Measurements from ENCODE around the gene DOCK4.

The DOCK4 gene

GRCh38 chr7:112076324-112076723 lies 129.9 kb downstream of the DOCK4 start:
- H3K36me3 Mint-ChIP-seq (ENCODE audit: insufficient read depth): no peaks in the 10 kb centered on the region
- peaks cover 6% of the 10 kb centered on the region for H3K9me3 Mint-ChIP-seq
- H3K4me3 Mint-ChIP-seq: no peak overlapping the region
- no peak overlapping the region for H3K27ac Mint-ChIP-seq (ENCODE audit: low read depth)
- ATAC-seq (replicated peaks; ENCODE audit: extremely low read depth, poor library complexity, severe bottlenecking) (no peak), DNase-seq (ENCODE audit: low spot score in 2 of 2) (no peak)
- no peaks in the 10 kb centered on the region for H3K4me1 Mint-ChIP-seq
- peaks cover 44% of the 10 kb centered on the region for H3K27me3 Mint-ChIP-seq

GRCh38 chr7:112074464-112074863 lies 131.7 kb downstream of the DOCK4 start:
- H3K9me3 Mint-ChIP-seq: peaks cover 6% of the 10 kb centered on the region
- no peaks in the 10 kb centered on the region for H3K4me1 Mint-ChIP-seq
- no peak overlapping the region for H3K27ac Mint-ChIP-seq (ENCODE audit: low read depth)
- H3K27me3 Mint-ChIP-seq: peaks cover 39% of the 10 kb centered on the region
- no peak for ATAC-seq (replicated peaks; ENCODE audit: extremely low read depth, poor library complexity, severe bottlenecking)
- H3K4me3 Mint-ChIP-seq: no peak overlapping the region
- DNase-seq (ENCODE audit: low spot score in 2 of 2): no peak
- H3K36me3 Mint-ChIP-seq (ENCODE audit: insufficient read depth): no peaks in the 10 kb centered on the region

GRCh38 chr7:112073530-112073929 lies 132.7 kb downstream of the DOCK4 start:
- Mint-ChIP-seq H3K9me3 (peaks cover 6% of the 10 kb centered on the region), H3K27me3 (peaks cover 41% of the 10 kb centered on the region), H3K27ac (ENCODE audit: low read depth) (no peak overlapping the region), H3K36me3 (ENCODE audit: insufficient read depth) (no peaks in the 10 kb centered on the region), H3K4me3 (no peak overlapping the region), H3K4me1 (no peaks in the 10 kb centered on the region)
- no peak for DNase-seq (ENCODE audit: low spot score in 2 of 2)
- ATAC-seq (replicated peaks; ENCODE audit: extremely low read depth, poor library complexity, severe bottlenecking): no peak

GRCh38 chr7:112072541-112073245 lies 133.5 kb downstream of the DOCK4 start:
- DNase-seq (ENCODE audit: low spot score in 2 of 2): no peak
- peaks cover 6% of the 10 kb centered on the region for H3K9me3 Mint-ChIP-seq
- peaks cover 35% of the 10 kb centered on the region for H3K27me3 Mint-ChIP-seq
- no peak for ATAC-seq (replicated peaks; ENCODE audit: extremely low read depth, poor library complexity, severe bottlenecking)
- H3K27ac Mint-ChIP-seq (ENCODE audit: low read depth): no peak overlapping the region
- no peaks in the 10 kb centered on the region for H3K36me3 Mint-ChIP-seq (ENCODE audit: insufficient read depth)
- H3K4me1 Mint-ChIP-seq: no peaks in the 10 kb centered on the region
- H3K4me3 Mint-ChIP-seq: no peak overlapping the region

- Mint-ChIP-seq H3K27ac (ENCODE audit: low read depth) (no peak overlapping the region), H3K4me3 (no peak overlapping the region), H3K27me3 (peaks cover 41% of the 10 kb centered on the region), H3K36me3 (ENCODE audit: insufficient read depth) (no peaks in the 10 kb centered on the region), H3K9me3 (peaks cover 6% of the 10 kb centered on the region), H3K4me1 (no peaks in the 10 kb centered on the region)
- ATAC-seq (replicated peaks; ENCODE audit: extremely low read depth, poor library complexity, severe bottlenecking) (no peak), DNase-seq (ENCODE audit: low spot score in 2 of 2) (no peak)
Observed at GRCh38 chr7:112071856-112072255, 134.3 kb downstream of the DOCK4 start.

- Mint-ChIP-seq H3K9me3 (peaks cover 6% of the 10 kb centered on the region), H3K4me3 (no peak overlapping the region), H3K27ac (ENCODE audit: low read depth) (no peak overlapping the region), H3K36me3 (ENCODE audit: insufficient read depth) (no peaks in the 10 kb centered on the region), H3K27me3 (peaks cover 41% of the 10 kb centered on the region), H3K4me1 (no peaks in the 10 kb centered on the region)
- ATAC-seq (replicated peaks; ENCODE audit: extremely low read depth, poor library complexity, severe bottlenecking): no peak
- no peak for DNase-seq (ENCODE audit: low spot score in 2 of 2)
Observed at GRCh38 chr7:112070674-112071256, 135.4 kb downstream of the DOCK4 start.

- DNase-seq (ENCODE audit: low spot score in 2 of 2): no peak
Observed at GRCh38 chr7:112069879-112070321, 136.3 kb downstream of the DOCK4 start.

GRCh38 chr7:112068967-112069366 lies 137.2 kb downstream of the DOCK4 start:
- Mint-ChIP-seq H3K36me3 (ENCODE audit: insufficient read depth) (no peaks in the 10 kb centered on the region), H3K9me3 (no peaks in the 10 kb centered on the region), H3K4me1 (no peaks in the 10 kb centered on the region), H3K4me3 (no peak overlapping the region), H3K27me3 (peaks cover 34% of the 10 kb centered on the region), H3K27ac (ENCODE audit: low read depth) (no peak overlapping the region)
- ATAC-seq (replicated peaks; ENCODE audit: extremely low read depth, poor library complexity, severe bottlenecking) (no peak), DNase-seq (ENCODE audit: low spot score in 2 of 2) (no peak)

More at GRCh38 chr7:112069879-112070321, 136.3 kb downstream of the DOCK4 start:
- H3K27ac Mint-ChIP-seq (ENCODE audit: low read depth): no peak overlapping the region
- no peaks in the 10 kb centered on the region for H3K4me1 Mint-ChIP-seq
- H3K4me3 Mint-ChIP-seq: no peak overlapping the region
- no peaks in the 10 kb centered on the region for H3K36me3 Mint-ChIP-seq (ENCODE audit: insufficient read depth)
- peaks cover 3% of the 10 kb centered on the region for H3K9me3 Mint-ChIP-seq
- no peak for ATAC-seq (replicated peaks; ENCODE audit: extremely low read depth, poor library complexity, severe bottlenecking)
- peaks cover 32% of the 10 kb centered on the region for H3K27me3 Mint-ChIP-seq

- Mint-ChIP-seq H3K27me3 (peaks cover 42% of the 10 kb centered on the region), H3K4me3 (no peak overlapping the region), H3K27ac (ENCODE audit: low read depth) (no peak overlapping the region), H3K4me1 (no peaks in the 10 kb centered on the region), H3K9me3 (no peaks in the 10 kb centered on the region), H3K36me3 (ENCODE audit: insufficient read depth) (no peaks in the 10 kb centered on the region)
- DNase-seq (ENCODE audit: low spot score in 2 of 2) (no peak), ATAC-seq (replicated peaks; ENCODE audit: extremely low read depth, poor library complexity, severe bottlenecking) (no peak)
Observed at GRCh38 chr7:112067632-112068540, 138.3 kb downstream of the DOCK4 start.

GRCh38 chr7:112067200-112067599 lies 139.0 kb downstream of the DOCK4 start:
- ATAC-seq (replicated peaks; ENCODE audit: extremely low read depth, poor library complexity, severe bottlenecking): no peak
- H3K27ac Mint-ChIP-seq (ENCODE audit: low read depth): no peak overlapping the region
- no peaks in the 10 kb centered on the region for H3K9me3 Mint-ChIP-seq
- H3K27me3 Mint-ChIP-seq: peaks cover 44% of the 10 kb centered on the region
- no peaks in the 10 kb centered on the region for H3K36me3 Mint-ChIP-seq (ENCODE audit: insufficient read depth)
- H3K4me1 Mint-ChIP-seq: no peaks in the 10 kb centered on the region
- DNase-seq (ENCODE audit: low spot score in 2 of 2): no peak
- no peak overlapping the region for H3K4me3 Mint-ChIP-seq

GRCh38 chr7:112065758-112066157 lies 140.4 kb downstream of the DOCK4 start:
- no peak overlapping the region for H3K27ac Mint-ChIP-seq (ENCODE audit: low read depth)
- H3K27me3 Mint-ChIP-seq: peaks cover 51% of the 10 kb centered on the region
- no peak for ATAC-seq (replicated peaks; ENCODE audit: extremely low read depth, poor library complexity, severe bottlenecking)
- no peaks in the 10 kb centered on the region for H3K36me3 Mint-ChIP-seq (ENCODE audit: insufficient read depth)
- no peak overlapping the region for H3K4me3 Mint-ChIP-seq
- no peaks in the 10 kb centered on the region for H3K4me1 Mint-ChIP-seq
- no peak for DNase-seq (ENCODE audit: low spot score in 2 of 2)
- H3K9me3 Mint-ChIP-seq: no peaks in the 10 kb centered on the region

- no peaks in the 10 kb centered on the region for H3K9me3 Mint-ChIP-seq
- no peak for ATAC-seq (replicated peaks; ENCODE audit: extremely low read depth, poor library complexity, severe bottlenecking)
- no peaks in the 10 kb centered on the region for H3K36me3 Mint-ChIP-seq (ENCODE audit: insufficient read depth)
- no peak for DNase-seq (ENCODE audit: low spot score in 2 of 2)
- H3K27me3 Mint-ChIP-seq: peaks cover 57% of the 10 kb centered on the region
- no peak overlapping the region for H3K27ac Mint-ChIP-seq (ENCODE audit: low read depth)
- H3K4me3 Mint-ChIP-seq: no peak overlapping the region
- H3K4me1 Mint-ChIP-seq: no peaks in the 10 kb centered on the region
Observed at GRCh38 chr7:112064627-112065385, 141.4 kb downstream of the DOCK4 start.
